Stimulated activated CD4-positive, alpha-beta T cell treated with anti-CD3 and anti-CD28 coated beads, TNF-alpha, amount 100 ng/mL, for 48 hours (primary cell): Measurements from ENCODE around the gene MSH2.
"Not testable (repeated sequence)": the region's sequence is repeated elsewhere in the genome, so short reads cannot be mapped to it uniquely, and the experiment has no call there.

Source experiments
- DNase-seq, 3 donors: peaks; one replicate each; pipeline ENCODE4 v3.0.0-alpha.2; 2020; ENCODE audit warnings: low read depth in 3 of 3

The MSH2 gene

GRCh38 chr2:47483191-47483590 is 80.2 kb downstream of the MSH2 start:
- DNase-seq = no peak

- no peak for DNase-seq
Measured at GRCh38 chr2:47484396-47484795, 81.4 kb downstream of the MSH2 start.

- no peak for DNase-seq
Measured at GRCh38 chr2:47485177-47485576, 82.2 kb downstream of the MSH2 start.

GRCh38 chr2:47485751-47486300 is 82.9 kb downstream of the MSH2 start:
- DNase-seq = no peak

GRCh38 chr2:47486841-47487497 is 84.0 kb downstream of the MSH2 start:
- no peak for DNase-seq

GRCh38 chr2:47487498-47487875 is 84.5 kb downstream of the MSH2 start:
- no peak for DNase-seq

GRCh38 chr2:47488870-47489584 is 86.1 kb downstream of the MSH2 start:
- DNase-seq = no peak

- no peak for DNase-seq
Measured at GRCh38 chr2:47490406-47490805, 87.5 kb downstream of the MSH2 start.

- no peak for DNase-seq
Measured at GRCh38 chr2:47493317-47494035, 90.5 kb downstream of the MSH2 start.

GRCh38 chr2:47494267-47495130 is 91.5 kb downstream of the MSH2 start:
- DNase-seq = no peak

- no peak for DNase-seq
Measured at GRCh38 chr2:47497843-47498460, 95.0 kb downstream of the MSH2 start.

- no peak for DNase-seq
Measured at GRCh38 chr2:47499093-47499492, 96.1 kb downstream of the MSH2 start.

- no peak for DNase-seq
Measured at GRCh38 chr2:47499621-47500309, 96.8 kb downstream of the MSH2 start.

- DNase-seq = no peak
Measured at GRCh38 chr2:47501374-47502200, 98.6 kb downstream of the MSH2 start.

GRCh38 chr2:47502498-47502897 is 99.5 kb downstream of the MSH2 start:
- not testable (repeated sequence) for DNase-seq

GRCh38 chr2:47503481-47504070 is 100.6 kb downstream of the MSH2 start:
- DNase-seq = no peak

GRCh38 chr2:47504174-47504810 is 101.3 kb downstream of the MSH2 start:
- DNase-seq = no peak

GRCh38 chr2:47506024-47506423 is 103.1 kb downstream of the MSH2 start:
- DNase-seq = no peak

- DNase-seq = no peak
Measured at GRCh38 chr2:47506436-47506835, 103.5 kb downstream of the MSH2 start.
